Parathyroid adenoma (tissue), 2 donors: ENCODE data around the gene TLR4.

Experiments used
- H2AFZ ChIP-seq: fragments of 300-600 bp; sonication (generic); one replicate; pipeline ENCODE4 v1.7.0; 2017; ENCODE audit warnings: antibody characterized with exemption, mild to moderate bottlenecking
- H3K27ac ChIP-seq: fragments of 300-600 bp; sonication (generic); one replicate; pipeline ENCODE4 v1.7.0; 2017
- H3K27me3 ChIP-seq: fragments of 300-600 bp; sonication (generic); one replicate; pipeline ENCODE4 v1.7.0; 2017; ENCODE audit warnings: low read length; ENCODE audit not compliant: control insufficient read depth, insufficient read depth
- H3K36me3 ChIP-seq: fragments of 300-600 bp; sonication (generic); one replicate; pipeline ENCODE4 v1.7.0; 2017; ENCODE audit warnings: low read length; ENCODE audit not compliant: control insufficient read depth, insufficient read depth
- H3K4me1 ChIP-seq: fragments of 300-600 bp; sonication (generic); one replicate; pipeline ENCODE4 v1.7.0; 2017; ENCODE audit warnings: control low read depth
- H3K4me2 ChIP-seq: fragments of 300-600 bp; sonication (generic); one replicate; pipeline ENCODE4 v1.7.0; 2017; ENCODE audit warnings: low read length
- H3K4me3 ChIP-seq: fragments of 300-600 bp; sonication (generic); one replicate; pipeline ENCODE4 v1.7.0; 2017; ENCODE audit warnings: low read depth, low read length
- H3K79me2 ChIP-seq: fragments of 300-600 bp; sonication (generic); one replicate; pipeline ENCODE4 v1.7.0; 2017; ENCODE audit warnings: control low read depth
- H3K9ac ChIP-seq: fragments of 300-600 bp; sonication (generic); one replicate; pipeline ENCODE4 v1.7.0; 2017; ENCODE audit warnings: mild to moderate bottlenecking
- H3K9me3 ChIP-seq: fragments of 300-600 bp; sonication (generic); one replicate; pipeline ENCODE4 v1.7.0; 2017; ENCODE audit warnings: low read length; ENCODE audit not compliant: control insufficient read depth
- TF ChIP-seq, protein P1 (sequence below): fragments of 300-600 bp; sonication (generic); IDR thresholded peaks from one replicate; pipeline ENCODE4 v1.7.0; 2017; ENCODE audit warnings: antibody characterized with exemption, mild to moderate bottlenecking
- donor health status: primary hyperparathyroidism.

Gene TLR4

DNA sequence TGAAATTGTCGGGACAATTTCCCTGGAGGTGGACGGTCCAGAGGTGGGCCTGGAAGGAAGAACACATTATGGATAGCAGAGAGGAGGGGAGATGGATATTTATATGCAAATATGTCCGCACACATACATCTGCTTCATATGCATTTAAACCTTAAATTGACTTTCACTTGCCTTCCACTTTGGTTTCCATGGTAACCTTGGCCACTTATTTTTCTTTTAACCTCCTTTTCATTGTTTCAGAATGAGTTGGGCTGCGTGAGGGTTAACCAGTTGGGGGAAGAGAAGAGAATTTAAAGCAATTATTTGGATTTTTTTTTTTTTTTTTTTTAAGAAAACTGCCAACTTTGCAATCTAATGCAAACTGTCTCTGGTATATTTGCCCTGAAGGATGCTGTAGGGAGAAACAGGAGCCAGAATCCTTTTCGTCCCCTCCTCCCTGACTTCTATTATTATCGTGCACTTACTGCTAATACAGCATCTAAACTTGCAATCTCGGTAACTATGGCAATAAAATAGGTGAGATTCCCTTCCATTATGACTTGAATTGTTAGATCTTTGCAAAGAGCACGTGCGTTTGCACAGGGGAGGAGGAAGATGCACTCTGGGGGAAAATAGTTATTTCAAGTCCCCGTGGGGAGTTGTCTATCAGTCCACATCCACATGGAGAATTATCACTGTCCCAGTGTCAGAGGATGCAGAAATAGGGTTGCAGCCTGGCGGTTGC lies 35.6 kb downstream of the TLR4 start:
- Histone ChIP-seq H3K9ac (no peak overlapping the region), H3K9me3 (no peaks in the 10 kb centered on the region), H3K4me3 (no peak overlapping the region), H3K36me3 (no peaks in the 10 kb centered on the region), H3K27ac (no peak overlapping the region), H3K79me2 (no peaks in the 10 kb centered on the region), H3K27me3 (no peaks in the 10 kb centered on the region), H3K4me2 (no peak overlapping the region), H2AFZ (no peak overlapping the region), H3K4me1 (no peaks in the 10 kb centered on the region)
- TF ChIP-seq, protein P1, sequence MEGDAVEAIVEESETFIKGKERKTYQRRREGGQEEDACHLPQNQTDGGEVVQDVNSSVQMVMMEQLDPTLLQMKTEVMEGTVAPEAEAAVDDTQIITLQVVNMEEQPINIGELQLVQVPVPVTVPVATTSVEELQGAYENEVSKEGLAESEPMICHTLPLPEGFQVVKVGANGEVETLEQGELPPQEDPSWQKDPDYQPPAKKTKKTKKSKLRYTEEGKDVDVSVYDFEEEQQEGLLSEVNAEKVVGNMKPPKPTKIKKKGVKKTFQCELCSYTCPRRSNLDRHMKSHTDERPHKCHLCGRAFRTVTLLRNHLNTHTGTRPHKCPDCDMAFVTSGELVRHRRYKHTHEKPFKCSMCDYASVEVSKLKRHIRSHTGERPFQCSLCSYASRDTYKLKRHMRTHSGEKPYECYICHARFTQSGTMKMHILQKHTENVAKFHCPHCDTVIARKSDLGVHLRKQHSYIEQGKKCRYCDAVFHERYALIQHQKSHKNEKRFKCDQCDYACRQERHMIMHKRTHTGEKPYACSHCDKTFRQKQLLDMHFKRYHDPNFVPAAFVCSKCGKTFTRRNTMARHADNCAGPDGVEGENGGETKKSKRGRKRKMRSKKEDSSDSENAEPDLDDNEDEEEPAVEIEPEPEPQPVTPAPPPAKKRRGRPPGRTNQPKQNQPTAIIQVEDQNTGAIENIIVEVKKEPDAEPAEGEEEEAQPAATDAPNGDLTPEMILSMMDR, result no peak

- TF ChIP-seq, protein P1, result no peak
These were observed 37.9 kb downstream of the TLR4 start for GRCh38 chr9:117742131-117742530.

DNA sequence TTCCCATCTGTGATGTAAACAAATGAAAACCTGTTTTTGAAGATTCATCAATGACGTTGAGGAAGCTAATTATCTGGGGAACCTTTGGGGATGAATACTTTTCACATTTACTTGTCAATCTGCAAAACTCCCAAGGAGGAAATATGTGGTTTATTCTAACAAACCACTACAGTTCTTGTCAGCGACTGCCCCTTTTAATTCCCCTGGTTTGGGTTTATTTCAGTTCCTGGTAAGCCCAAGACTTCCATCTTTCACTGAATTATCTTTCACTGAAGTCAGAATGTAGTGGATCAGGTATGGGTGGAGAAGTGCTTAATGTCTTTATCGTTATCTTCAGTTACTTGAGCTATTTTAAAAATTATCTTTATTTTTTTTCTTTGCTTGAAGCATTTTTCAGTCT lies 40.2 kb downstream of the TLR4 start:
- Histone ChIP-seq H3K9me3 (no peaks in the 10 kb centered on the region), H3K27me3 (no peaks in the 10 kb centered on the region), H3K4me2 (no peak overlapping the region), H2AFZ (no peak overlapping the region), H3K36me3 (no peaks in the 10 kb centered on the region), H3K27ac (no peak overlapping the region), H3K4me1 (no peaks in the 10 kb centered on the region), H3K79me2 (no peaks in the 10 kb centered on the region), H3K9ac (no peak overlapping the region), H3K4me3 (no peak overlapping the region)
- TF ChIP-seq, protein P1, result no peak

More at GRCh38 chr9:117742131-117742530, 37.9 kb downstream of the TLR4 start:
- Histone ChIP-seq H3K4me1 (no peaks in the 10 kb centered on the region), H3K9me3 (no peaks in the 10 kb centered on the region), H3K9ac (no peak overlapping the region), H3K4me2 (no peak overlapping the region), H2AFZ (no peak overlapping the region), H3K36me3 (no peaks in the 10 kb centered on the region), H3K79me2 (no peaks in the 10 kb centered on the region), H3K27me3 (no peaks in the 10 kb centered on the region), H3K27ac (no peak overlapping the region), H3K4me3 (no peak overlapping the region)

DNA sequence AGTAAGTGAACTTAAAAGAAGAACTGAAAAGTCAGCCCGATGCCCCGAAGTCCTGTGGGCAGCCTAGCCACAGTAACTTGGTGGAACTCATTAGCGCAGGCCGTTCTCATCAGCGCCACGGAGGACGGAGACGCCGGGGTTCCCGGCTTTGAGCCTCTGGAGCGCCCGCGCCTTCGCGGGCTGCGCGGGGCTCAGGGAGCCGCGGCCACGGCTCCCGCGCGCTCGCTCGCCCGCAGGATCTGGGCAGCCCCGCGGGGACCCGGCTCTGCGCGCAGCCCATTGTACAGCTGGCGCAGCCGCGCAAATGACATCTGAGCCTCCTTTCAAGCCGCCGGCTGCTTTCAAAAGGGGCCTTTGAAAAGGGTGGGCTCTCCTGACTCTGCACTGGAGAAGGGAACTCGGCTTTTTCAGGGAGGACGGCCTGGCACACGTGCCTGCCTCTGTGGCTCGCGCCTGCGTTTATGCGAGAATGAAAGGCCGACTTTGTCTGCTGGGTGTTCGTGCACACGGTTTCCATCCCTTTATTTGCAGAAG lies 40.7 kb downstream of the TLR4 start:
- Histone ChIP-seq H3K4me2 (peak overlapping the region; percentile 61), H3K9ac (no peak overlapping the region), H3K79me2 (no peaks in the 10 kb centered on the region), H3K4me3 (peak overlapping the region; percentile 23), H3K9me3 (no peaks in the 10 kb centered on the region), H3K4me1 (no peaks in the 10 kb centered on the region), H3K27me3 (no peaks in the 10 kb centered on the region), H3K36me3 (no peaks in the 10 kb centered on the region), H3K27ac (no peak overlapping the region), H2AFZ (no peak overlapping the region)
- TF ChIP-seq, protein P1, result no peak

DNA sequence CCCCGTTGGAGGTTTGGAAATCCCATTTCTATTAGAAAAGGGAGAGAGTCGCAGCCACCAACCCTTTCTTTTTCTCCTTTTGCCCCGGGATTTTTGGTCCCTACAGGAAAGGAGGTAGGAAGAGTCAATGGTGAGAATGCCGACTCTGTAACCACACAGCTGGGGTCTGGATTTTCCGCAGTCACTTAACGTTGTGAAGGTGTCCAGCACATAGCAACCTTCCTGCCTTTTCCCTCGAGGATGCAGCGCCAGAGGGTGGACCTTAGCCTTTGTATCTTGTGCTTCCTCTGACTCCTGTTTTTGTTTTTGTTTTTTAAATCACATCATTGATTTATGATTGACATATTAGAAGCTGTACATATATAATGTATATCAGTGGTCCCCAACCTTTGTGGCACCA lies 41.4 kb downstream of the TLR4 start:
- Histone ChIP-seq H3K27me3 (no peaks in the 10 kb centered on the region), H2AFZ (no peak overlapping the region), H3K27ac (no peak overlapping the region), H3K9me3 (no peaks in the 10 kb centered on the region), H3K4me1 (no peaks in the 10 kb centered on the region), H3K36me3 (no peaks in the 10 kb centered on the region), H3K4me3 (no peak overlapping the region), H3K9ac (no peak overlapping the region), H3K4me2 (no peak overlapping the region), H3K79me2 (no peaks in the 10 kb centered on the region)
- TF ChIP-seq, protein P1, result no peak
